ENCODE measurements around the gene SSH2. TPM values are rescaled to one million over a fixed set of nuclear protein-coding genes. Genes with fewer than 3 reads are reported as not detected.
"Not testable (repeated sequence)": the region's sequence is repeated elsewhere in the genome, so short reads cannot be mapped to it uniquely, and the experiment has no call there.

The SSH2 gene
- total RNA-seq, 1 donor from 2014 or later = 21.9 TPM

DNA sequence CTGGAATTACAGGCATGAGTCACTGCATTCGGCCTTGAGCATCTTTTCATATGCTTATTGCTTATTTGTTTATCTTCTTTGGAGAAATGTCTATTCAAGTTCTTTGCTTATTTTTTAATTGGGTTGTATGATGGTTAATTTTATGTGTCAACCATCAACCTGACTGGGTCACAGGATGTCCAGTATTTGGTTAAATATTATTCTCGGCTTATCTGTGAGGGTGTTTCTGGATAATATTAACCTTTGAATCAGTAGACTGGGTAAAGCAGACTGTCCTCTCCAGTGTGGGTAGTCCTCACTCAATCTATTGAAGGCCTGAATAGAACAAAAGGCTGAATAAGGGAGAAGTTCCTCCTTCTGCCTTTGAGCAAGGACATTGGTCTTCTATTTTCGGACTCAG lies 142.0 kb downstream of the SSH2 start:
- Mint-ChIP-seq H3K36me3 (ENCODE audit: unreplicated experiment) (peaks cover 7% of the 10 kb centered on the region), H3K9me3 (ENCODE audit: unreplicated experiment) (no peaks in the 10 kb centered on the region), H3K27me3 (ENCODE audit: unreplicated experiment) (no peaks in the 10 kb centered on the region), H3K4me1 (ENCODE audit: unreplicated experiment) (peaks cover 5% of the 10 kb centered on the region), H3K27ac (ENCODE audit: unreplicated experiment) (no peak overlapping the region), H3K4me3 (ENCODE audit: unreplicated experiment) (no peak overlapping the region)
- no peak for DNase-seq (ENCODE audit: extremely low spot score, unreplicated experiment)
- TF ChIP-seq, protein P1, sequence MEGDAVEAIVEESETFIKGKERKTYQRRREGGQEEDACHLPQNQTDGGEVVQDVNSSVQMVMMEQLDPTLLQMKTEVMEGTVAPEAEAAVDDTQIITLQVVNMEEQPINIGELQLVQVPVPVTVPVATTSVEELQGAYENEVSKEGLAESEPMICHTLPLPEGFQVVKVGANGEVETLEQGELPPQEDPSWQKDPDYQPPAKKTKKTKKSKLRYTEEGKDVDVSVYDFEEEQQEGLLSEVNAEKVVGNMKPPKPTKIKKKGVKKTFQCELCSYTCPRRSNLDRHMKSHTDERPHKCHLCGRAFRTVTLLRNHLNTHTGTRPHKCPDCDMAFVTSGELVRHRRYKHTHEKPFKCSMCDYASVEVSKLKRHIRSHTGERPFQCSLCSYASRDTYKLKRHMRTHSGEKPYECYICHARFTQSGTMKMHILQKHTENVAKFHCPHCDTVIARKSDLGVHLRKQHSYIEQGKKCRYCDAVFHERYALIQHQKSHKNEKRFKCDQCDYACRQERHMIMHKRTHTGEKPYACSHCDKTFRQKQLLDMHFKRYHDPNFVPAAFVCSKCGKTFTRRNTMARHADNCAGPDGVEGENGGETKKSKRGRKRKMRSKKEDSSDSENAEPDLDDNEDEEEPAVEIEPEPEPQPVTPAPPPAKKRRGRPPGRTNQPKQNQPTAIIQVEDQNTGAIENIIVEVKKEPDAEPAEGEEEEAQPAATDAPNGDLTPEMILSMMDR (IDR thresholded peaks at IDR 0.05) = no peak

DNA sequence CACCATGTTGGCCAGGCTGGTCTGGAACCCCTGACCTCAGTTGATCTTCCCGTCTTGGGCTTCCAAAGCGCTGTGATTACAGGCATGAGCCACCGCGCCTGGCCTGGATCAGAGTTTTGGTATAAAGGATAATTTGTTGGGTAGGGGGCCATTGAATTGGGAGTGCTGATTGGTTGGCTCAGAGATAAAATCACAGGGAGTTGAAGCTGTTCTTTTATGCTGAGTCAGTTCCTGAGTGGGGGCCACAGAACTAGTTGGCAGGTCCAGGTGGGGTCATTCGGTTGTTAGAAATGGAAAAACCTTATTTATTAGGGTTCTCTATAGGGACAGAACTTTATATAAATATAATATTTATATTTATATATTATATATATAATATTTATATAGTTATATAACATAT lies 147.1 kb downstream of the SSH2 start:
- H3K9me3 Mint-ChIP-seq (ENCODE audit: unreplicated experiment) = no peaks in the 10 kb centered on the region
- DNase-seq (ENCODE audit: extremely low spot score, unreplicated experiment) = no peak
- H3K27ac Mint-ChIP-seq (ENCODE audit: unreplicated experiment) = no peak overlapping the region
- H3K4me1 Mint-ChIP-seq (ENCODE audit: unreplicated experiment) = peaks cover 9% of the 10 kb centered on the region
- H3K4me3 Mint-ChIP-seq (ENCODE audit: unreplicated experiment) = no peak overlapping the region
- peaks cover 2% of the 10 kb centered on the region for H3K36me3 Mint-ChIP-seq (ENCODE audit: unreplicated experiment)
- TF ChIP-seq, protein P1 (IDR thresholded peaks at IDR 0.05) = no peak
- no peaks in the 10 kb centered on the region for H3K27me3 Mint-ChIP-seq (ENCODE audit: unreplicated experiment)

DNA sequence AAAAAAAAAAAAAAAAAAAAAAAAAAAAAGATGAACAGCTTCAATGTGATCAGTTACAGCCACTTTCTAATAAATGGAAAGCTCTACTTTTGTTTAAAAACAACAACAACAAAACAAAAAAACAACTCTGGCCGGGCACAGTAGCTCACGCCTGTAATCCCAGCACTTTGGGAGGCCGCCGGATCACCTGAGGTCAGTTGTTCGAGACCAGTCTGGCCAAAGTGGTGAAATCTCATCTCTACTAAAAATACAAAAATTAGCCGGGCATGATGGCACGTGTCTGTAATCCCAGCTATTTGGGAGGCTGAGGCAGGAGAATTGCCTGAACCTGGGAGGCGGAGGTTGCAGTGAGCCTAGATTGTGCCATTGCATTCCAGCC lies 150.2 kb downstream of the SSH2 start:
- H3K9me3 Mint-ChIP-seq (ENCODE audit: unreplicated experiment); H3K36me3 Mint-ChIP-seq (ENCODE audit: unreplicated experiment); H3K4me3 Mint-ChIP-seq (ENCODE audit: unreplicated experiment); DNase-seq (ENCODE audit: extremely low spot score, unreplicated experiment); H3K27ac Mint-ChIP-seq (ENCODE audit: unreplicated experiment); H3K4me1 Mint-ChIP-seq (ENCODE audit: unreplicated experiment); H3K27me3 Mint-ChIP-seq (ENCODE audit: unreplicated experiment): not testable (repeated sequence)

DNA sequence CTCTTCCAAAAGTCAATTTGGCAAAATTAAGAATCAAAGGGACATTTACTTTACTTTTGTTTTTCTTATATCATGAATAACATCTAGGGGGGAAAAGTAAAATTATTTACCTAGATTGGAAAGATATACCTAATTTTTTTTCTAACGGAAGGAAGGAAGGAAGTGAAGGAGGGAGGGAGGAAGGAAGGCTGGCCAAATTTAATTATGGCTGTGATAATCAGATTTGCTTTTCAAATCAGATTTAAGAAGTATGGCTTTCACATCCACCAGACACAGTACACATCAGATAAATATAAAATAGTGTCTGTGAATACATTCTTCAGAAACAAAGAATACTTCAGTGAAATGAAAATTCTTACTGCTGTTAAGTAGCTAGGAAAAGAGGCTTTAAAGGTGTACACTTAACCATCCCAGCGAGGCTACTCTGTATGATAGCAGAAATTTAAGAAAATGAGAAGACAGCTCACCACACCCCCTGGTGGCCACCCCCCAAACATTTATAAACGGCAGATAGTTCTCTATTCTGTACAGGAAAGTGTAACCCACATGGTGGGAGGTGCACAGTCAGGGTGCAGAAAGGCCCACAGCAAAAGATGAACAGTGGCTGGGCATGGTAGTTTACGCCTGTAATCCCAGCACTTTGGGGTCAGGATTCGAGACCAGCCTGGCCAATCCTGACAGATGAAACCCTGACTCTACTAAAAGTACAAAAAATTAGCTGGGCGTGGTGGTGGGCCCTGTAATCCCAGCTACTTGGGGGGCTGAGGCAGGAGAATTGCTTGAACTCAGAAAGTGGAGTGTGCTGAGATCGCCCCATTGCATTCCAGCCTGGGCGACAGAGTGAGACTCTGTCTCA lies 150.8 kb downstream of the SSH2 start:
- Mint-ChIP-seq H3K36me3 (ENCODE audit: unreplicated experiment) (peaks cover 2% of the 10 kb centered on the region), H3K9me3 (ENCODE audit: unreplicated experiment) (no peaks in the 10 kb centered on the region), H3K4me1 (ENCODE audit: unreplicated experiment) (peaks cover 4% of the 10 kb centered on the region), H3K27me3 (ENCODE audit: unreplicated experiment) (no peaks in the 10 kb centered on the region), H3K27ac (ENCODE audit: unreplicated experiment) (no peak overlapping the region), H3K4me3 (ENCODE audit: unreplicated experiment) (no peak overlapping the region)
- TF ChIP-seq, protein P1 (IDR thresholded peaks at IDR 0.05) = peak; percentile 82
- peak; percentile 88 for DNase-seq (ENCODE audit: extremely low spot score, unreplicated experiment)

DNA sequence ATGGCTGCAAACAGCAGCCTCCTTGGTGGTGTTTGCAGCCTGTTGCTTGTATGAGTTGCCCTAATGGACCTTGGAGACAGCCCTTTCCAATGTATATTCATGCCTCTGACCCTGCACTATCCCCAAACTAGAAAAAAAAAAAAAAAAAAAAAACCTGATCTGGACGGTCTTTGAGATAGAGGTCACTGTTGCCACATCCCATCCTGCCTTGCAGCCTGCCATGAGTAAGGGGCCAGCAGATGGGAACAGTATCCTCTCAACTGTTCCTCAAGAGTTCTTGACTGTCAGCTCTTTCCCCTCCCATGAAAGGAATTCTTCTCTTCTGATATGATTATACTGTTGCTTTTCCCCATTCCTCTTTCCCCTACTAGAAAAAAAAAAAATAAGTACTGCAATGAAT lies 152.4 kb downstream of the SSH2 start:
- Mint-ChIP-seq H3K27me3 (ENCODE audit: unreplicated experiment) (no peaks in the 10 kb centered on the region), H3K4me3 (ENCODE audit: unreplicated experiment) (no peak overlapping the region), H3K4me1 (ENCODE audit: unreplicated experiment) (peaks cover 4% of the 10 kb centered on the region), H3K27ac (ENCODE audit: unreplicated experiment) (no peak overlapping the region), H3K9me3 (ENCODE audit: unreplicated experiment) (no peaks in the 10 kb centered on the region), H3K36me3 (ENCODE audit: unreplicated experiment) (no peaks in the 10 kb centered on the region)
- TF ChIP-seq, protein P1 (IDR thresholded peaks at IDR 0.05) = no peak
- no peak for DNase-seq (ENCODE audit: extremely low spot score, unreplicated experiment)

All from osteocyte (in vitro differentiated cells).